Esophagus muscularis mucosa (tissue), 4 donors: ENCODE results near the gene EIF4G1. TPM values are rescaled to one million over a fixed set of nuclear protein-coding genes. Genes with fewer than 3 reads are reported as not detected.

Source experiments
- DNase-seq: peaks from one replicate; pipeline ENCODE4 v3.0.0-alpha.2; 2017; ENCODE audit errors: extremely low spot score
- H3K27ac ChIP-seq, 4 donors: fragments of 200-600 bp; sonication (generic); replicated peaks in 1 of 4; 1 replicate in 3 of 4; 2 replicates in 1 of 4; pipeline ENCODE4 v1.5.1; 2016 to 2019; ENCODE audit warnings: mild to moderate bottlenecking in 1 of 4
- H3K27me3 ChIP-seq, 4 donors: fragments of 200-600 bp; sonication (generic); one replicate each; pipeline versions ENCODE4 v1.5.1 to v1.6.0; 2016 to 2019
- H3K36me3 ChIP-seq, 4 donors: fragments of 200-600 bp; sonication (generic); one replicate each; pipeline ENCODE4 v1.5.1; 2016 to 2019
- H3K4me1 ChIP-seq, 4 donors: fragments of 200-600 bp; sonication (generic); one replicate each; pipeline ENCODE4 v1.5.1; 2016 to 2019
- H3K4me3 ChIP-seq, 4 donors: fragments of 200-600 bp; sonication (generic); 1 replicate in 2 of 4; 2 replicates in 2 of 4; pipeline ENCODE4 v1.5.1; 2016 to 2019; ENCODE audit warnings: mild to moderate bottlenecking in 4 of 4, moderate library complexity in 1 of 4
- H3K9me3 ChIP-seq, 4 donors: fragments of 200-600 bp; sonication (generic); 1 replicate in 3 of 4; 2 replicates in 1 of 4; pipeline ENCODE4 v1.5.1; 2016 to 2019
- EP300 ChIP-seq: sonication (generic); formaldehyde crosslinking; IDR thresholded peaks from one replicate; pipeline ENCODE4 v1.6.1; 2017; ENCODE audit warnings: antibody characterized with exemption
- POLR2A ChIP-seq: fragments of 450-650 bp; IDR thresholded peaks from one replicate; pipeline ENCODE4 v1.6.1; 2017; ENCODE audit warnings: antibody characterized with exemption, moderate library complexity, mild to moderate bottlenecking, low read depth
- POLR2AphosphoS5 ChIP-seq, 2 donors: sonication (generic); formaldehyde crosslinking; IDR thresholded peaks; one replicate each; pipeline ENCODE4 v1.6.1; 2017; ENCODE audit warnings: antibody characterized with exemption in 2 of 2
- WGBS: methylation state at CpG from one replicate; pipeline ENCODE4 v1.1.5; 2018; 5-methylcytosine and 5-hydroxymethylcytosine counted together
- intact Hi-C: fragments of 100-400 bp; cut with DNase I; formaldehyde crosslinking; loops from one replicate; pipeline ENCODE4 v1.15.1; 2023
- total RNA-seq, 4 donors: library from RNA; depleted of rRNA; stranded (reverse); fragments of >200 nt; gene quantifications; one replicate each; pipeline versions ENCODE4 v1.1.0 to v1.2.1, GENCODE V29; 2016
- TF ChIP-seq, protein P1 (sequence below), 3 experiments: fragments of 200-600 bp in 2 of 3; fragments of 450-650 bp in 1 of 3; sonication (generic) in 2 of 3; IDR thresholded peaks; one replicate each; pipeline ENCODE4 v1.5.1; 2017 to 2019; ENCODE audit warnings: antibody characterized with exemption in 3 of 3, mild to moderate bottlenecking in 2 of 3, moderate library complexity in 1 of 3

The EIF4G1 gene
- total RNA-seq, 4 donors from 2014 or later = 291 to 418 (median 360) TPM

- no peaks in the 10 kb centered on the region for H3K9me3 ChIP-seq
- peaks cover 0 to 6% (median 0%) of the 10 kb centered on the region in 4 donors for H3K27me3 ChIP-seq
- whole genome bisulfite sequencing = 47% methylated on average over 5 of the region's 5 CpGs
- no peak for DNase-seq
- no peak overlapping the region for H3K27ac ChIP-seq
- H3K4me1 ChIP-seq = peaks cover 11 to 40% (median 26%) of the 10 kb centered on the region in 4 donors
- H3K36me3 ChIP-seq = peaks cover 6 to 37% (median 30%) of the 10 kb centered on the region in 4 donors
- intact Hi-C loops = loop anchor here (2.0 to 10.0 kb wide), 2 partner anchors 141 to 173 kb away; no protein-coding TSS in a partner anchor
- H3K4me3 ChIP-seq = no peak overlapping the region
- peak in 1 of 2 donors; percentile 61 for TF ChIP-seq POLR2AphosphoS5 (IDR thresholded peaks at IDR 0.05)
- TF ChIP-seq, protein P1, sequence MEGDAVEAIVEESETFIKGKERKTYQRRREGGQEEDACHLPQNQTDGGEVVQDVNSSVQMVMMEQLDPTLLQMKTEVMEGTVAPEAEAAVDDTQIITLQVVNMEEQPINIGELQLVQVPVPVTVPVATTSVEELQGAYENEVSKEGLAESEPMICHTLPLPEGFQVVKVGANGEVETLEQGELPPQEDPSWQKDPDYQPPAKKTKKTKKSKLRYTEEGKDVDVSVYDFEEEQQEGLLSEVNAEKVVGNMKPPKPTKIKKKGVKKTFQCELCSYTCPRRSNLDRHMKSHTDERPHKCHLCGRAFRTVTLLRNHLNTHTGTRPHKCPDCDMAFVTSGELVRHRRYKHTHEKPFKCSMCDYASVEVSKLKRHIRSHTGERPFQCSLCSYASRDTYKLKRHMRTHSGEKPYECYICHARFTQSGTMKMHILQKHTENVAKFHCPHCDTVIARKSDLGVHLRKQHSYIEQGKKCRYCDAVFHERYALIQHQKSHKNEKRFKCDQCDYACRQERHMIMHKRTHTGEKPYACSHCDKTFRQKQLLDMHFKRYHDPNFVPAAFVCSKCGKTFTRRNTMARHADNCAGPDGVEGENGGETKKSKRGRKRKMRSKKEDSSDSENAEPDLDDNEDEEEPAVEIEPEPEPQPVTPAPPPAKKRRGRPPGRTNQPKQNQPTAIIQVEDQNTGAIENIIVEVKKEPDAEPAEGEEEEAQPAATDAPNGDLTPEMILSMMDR (IDR thresholded peaks at IDR 0.05) = peak; percentile 90 to 95 (median 93)
- no peak for TF ChIP-seq EP300
- TF ChIP-seq POLR2A = no peak
These were observed 57.2 kb downstream of the EIF4G1 start for GRCh38 chr3:184371570-184372018.

- peaks cover 0 to 30% (median 22%) of the 10 kb centered on the region in 4 donors for H3K36me3 ChIP-seq
- peaks cover 12 to 40% (median 30%) of the 10 kb centered on the region in 4 donors for H3K4me1 ChIP-seq
- H3K27me3 ChIP-seq = peaks cover 0 to 12% (median 0%) of the 10 kb centered on the region in 4 donors
- no peak overlapping the region for H3K27ac ChIP-seq
- intact Hi-C loops = loop anchor here (10.0 kb wide), 1 partner anchor 172 kb away; no protein-coding TSS in a partner anchor
- no peaks in the 10 kb centered on the region for H3K9me3 ChIP-seq
- DNase-seq = no peak
- TF ChIP-seq POLR2A (no peak), POLR2AphosphoS5 (IDR thresholded peaks at IDR 0.05) (no peak), EP300 (no peak)
- TF ChIP-seq, protein P1 (IDR thresholded peaks at IDR 0.05) = no peak
- H3K4me3 ChIP-seq = no peak overlapping the region
- WGBS = 60% methylated on average over 8 of the region's 8 CpGs
These were observed 58.0 kb downstream of the EIF4G1 start for GRCh38 chr3:184372296-184372821.

GRCh38 chr3:184372911-184373310, 58.5 kb downstream of the EIF4G1 start:
- intact Hi-C loops = loop anchor here (10.0 kb wide), 1 partner anchor 172 kb away; no protein-coding TSS in a partner anchor
- TF ChIP-seq, protein P1 (IDR thresholded peaks at IDR 0.05) = no peak
- TF ChIP-seq EP300 (no peak), POLR2AphosphoS5 (IDR thresholded peaks at IDR 0.05) (no peak), POLR2A (no peak)
- peaks cover 0 to 17% (median 0%) of the 10 kb centered on the region in 4 donors for H3K27me3 ChIP-seq
- peaks cover 15 to 45% (median 35%) of the 10 kb centered on the region in 4 donors for H3K4me1 ChIP-seq
- no peaks in the 10 kb centered on the region for H3K9me3 ChIP-seq
- no peak for DNase-seq
- H3K27ac ChIP-seq = peak overlapping the region in 1 of 4 donors; percentile 15
- H3K36me3 ChIP-seq = peaks cover 0 to 24% (median 17%) of the 10 kb centered on the region in 4 donors
- H3K4me3 ChIP-seq = no peak overlapping the region
- no CpG with 5 or more reads among the region's 5 CpGs for WGBS

DNA sequence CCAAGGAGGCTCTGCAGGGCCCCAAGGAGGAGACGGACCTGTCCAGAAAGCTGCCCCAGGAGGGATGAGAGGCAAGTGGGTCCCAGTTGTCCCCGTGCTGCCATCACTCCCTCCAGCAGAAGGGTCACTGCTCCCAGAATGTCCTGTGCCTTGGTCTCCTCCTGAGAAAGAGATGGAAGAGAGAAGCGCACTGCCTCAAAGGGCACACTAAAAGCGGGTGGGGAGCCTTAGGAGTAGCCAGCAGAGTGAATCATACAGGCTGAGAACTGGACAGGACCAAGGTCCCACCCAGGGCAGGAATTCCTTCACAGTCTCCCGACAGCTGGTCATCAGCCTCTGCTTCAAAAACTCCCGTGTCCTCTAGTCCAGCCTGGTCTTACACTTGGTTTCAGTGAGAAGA, 59.0 kb downstream of the EIF4G1 start:
- TF ChIP-seq POLR2A (no peak), POLR2AphosphoS5 (IDR thresholded peaks at IDR 0.05) (peak in 1 of 2 donors; percentile 12)
- 76% methylated on average over 6 of the region's 6 CpGs for WGBS
- Histone ChIP-seq H3K9me3 (no peaks in the 10 kb centered on the region), H3K4me1 (peaks cover 19 to 48% (median 38%) of the 10 kb centered on the region in 4 donors), H3K36me3 (peaks cover 0 to 19% (median 13%) of the 10 kb centered on the region in 4 donors), H3K27ac (peak overlapping the region in 1 of 4 donors; percentile 15), H3K27me3 (peaks cover 0 to 23% (median 0%) of the 10 kb centered on the region in 4 donors), H3K4me3 (no peak overlapping the region)
- intact Hi-C loops = loop anchor here (10.0 kb wide), 1 partner anchor 171 kb away; no protein-coding TSS in a partner anchor
- DNase-seq = no peak

GRCh38 chr3:184375747-184376461, 61.5 kb downstream of the EIF4G1 start:
- no peak overlapping the region for H3K27ac ChIP-seq
- no peak for TF ChIP-seq POLR2A
- TF ChIP-seq, protein P1 (IDR thresholded peaks at IDR 0.05) = no peak
- TF ChIP-seq EP300 = no peak
- no peak for TF ChIP-seq POLR2AphosphoS5 (IDR thresholded peaks at IDR 0.05)
- no peak for DNase-seq
- H3K36me3 ChIP-seq = no peaks in the 10 kb centered on the region
- peaks cover 20 to 60% (median 47%) of the 10 kb centered on the region in 4 donors for H3K4me1 ChIP-seq
- H3K9me3 ChIP-seq = no peaks in the 10 kb centered on the region
- no peak overlapping the region for H3K4me3 ChIP-seq
- H3K27me3 ChIP-seq = peaks cover 0 to 45% (median 2%) of the 10 kb centered on the region in 4 donors
- intact Hi-C loops = loop anchor here (10.0 kb wide), 1 partner anchor 169 kb away; no protein-coding TSS in a partner anchor
- whole genome bisulfite sequencing = 89% methylated on average over 12 of the region's 12 CpGs
